CD4-positive, alpha-beta T cell treated with Interleukin-6 at 100 ng/mL for 8 hours (primary cell): ENCODE measurements around the gene CMSS1.
"Not testable (repeated sequence)": the region's sequence is repeated elsewhere in the genome, so short reads cannot be mapped to it uniquely, and the experiment has no call there.

ENCODE experiments used
- DNase-seq: peaks from one replicate; pipeline ENCODE4 v3.0.0-alpha.2; 2020; ENCODE audit warnings: mixed read lengths, low spot score

Gene CMSS1

GRCh38 chr3:100083209-100083608 is 265.5 kb downstream of the CMSS1 start:
- no peak for DNase-seq

DNA sequence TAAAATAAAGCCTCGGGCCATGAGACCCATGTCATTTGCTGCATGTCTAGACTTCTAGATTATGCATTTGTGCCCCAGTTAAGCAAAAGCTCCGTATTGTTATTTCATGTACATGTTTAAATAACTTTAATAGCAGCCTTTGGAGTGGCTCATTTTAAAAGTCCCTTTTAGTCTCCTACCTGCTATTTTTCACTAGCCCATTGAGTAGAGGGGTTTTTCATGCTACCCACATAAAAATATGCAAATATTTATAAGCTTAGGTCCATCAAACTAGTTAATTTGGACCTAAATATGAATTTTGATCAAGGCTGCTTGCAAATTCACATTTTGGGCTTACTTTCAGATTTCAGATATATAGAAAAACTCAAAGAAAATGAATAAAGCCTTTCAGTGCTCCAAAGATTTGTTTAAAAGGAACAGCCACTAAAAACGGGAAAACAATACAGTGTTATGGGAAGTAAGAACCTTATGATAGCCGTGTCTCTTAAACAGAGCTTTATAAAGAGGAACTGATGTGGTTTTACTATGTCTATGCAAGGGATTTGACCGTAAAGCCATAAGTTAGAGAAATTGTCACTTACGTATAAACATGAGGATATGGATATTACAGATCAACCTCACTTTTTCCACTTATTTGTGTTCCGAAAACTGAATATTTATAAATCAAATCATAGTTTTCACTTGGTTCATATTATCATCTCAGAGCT is 266.6 kb downstream of the CMSS1 start:
- DNase-seq: no peak

DNA sequence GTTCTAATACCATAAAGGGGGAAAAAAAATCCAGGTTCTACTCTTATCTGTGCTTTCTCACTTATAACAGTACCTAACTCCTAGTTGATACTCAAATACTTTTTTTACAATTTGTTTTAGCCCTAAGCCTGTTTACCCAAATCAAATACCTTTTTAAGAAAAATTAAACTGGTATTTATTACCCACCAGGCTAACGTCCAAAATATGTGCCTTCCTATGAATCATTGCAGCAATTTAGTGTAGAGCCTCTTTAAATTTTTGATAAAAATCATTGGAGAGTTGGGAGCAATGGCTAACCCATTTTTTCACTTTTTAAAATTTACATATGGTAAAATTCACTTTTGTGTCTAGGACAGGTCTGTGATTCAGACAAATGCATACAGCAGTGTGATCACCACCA is 268.7 kb downstream of the CMSS1 start:
- DNase-seq: no peak

DNA sequence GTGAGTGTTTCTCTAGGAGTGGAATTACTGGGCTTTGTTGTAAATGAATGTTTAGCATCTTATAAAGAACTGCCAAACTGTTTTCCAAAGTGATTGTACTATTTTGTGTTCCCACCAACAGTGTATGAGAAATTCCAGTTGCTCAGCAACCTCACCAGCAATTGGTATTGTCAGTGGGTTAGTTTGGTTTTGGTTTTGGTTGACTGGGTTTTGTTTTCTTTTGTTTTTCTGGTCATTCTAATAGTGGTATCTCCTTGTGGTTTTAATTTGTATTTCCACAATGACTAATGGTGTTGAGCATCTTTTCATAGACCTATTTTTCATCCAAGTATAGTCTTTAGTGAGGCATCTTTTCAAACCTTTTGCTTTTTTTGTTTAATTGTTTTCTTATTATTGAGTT is 269.5 kb downstream of the CMSS1 start:
- no peak for DNase-seq

DNA sequence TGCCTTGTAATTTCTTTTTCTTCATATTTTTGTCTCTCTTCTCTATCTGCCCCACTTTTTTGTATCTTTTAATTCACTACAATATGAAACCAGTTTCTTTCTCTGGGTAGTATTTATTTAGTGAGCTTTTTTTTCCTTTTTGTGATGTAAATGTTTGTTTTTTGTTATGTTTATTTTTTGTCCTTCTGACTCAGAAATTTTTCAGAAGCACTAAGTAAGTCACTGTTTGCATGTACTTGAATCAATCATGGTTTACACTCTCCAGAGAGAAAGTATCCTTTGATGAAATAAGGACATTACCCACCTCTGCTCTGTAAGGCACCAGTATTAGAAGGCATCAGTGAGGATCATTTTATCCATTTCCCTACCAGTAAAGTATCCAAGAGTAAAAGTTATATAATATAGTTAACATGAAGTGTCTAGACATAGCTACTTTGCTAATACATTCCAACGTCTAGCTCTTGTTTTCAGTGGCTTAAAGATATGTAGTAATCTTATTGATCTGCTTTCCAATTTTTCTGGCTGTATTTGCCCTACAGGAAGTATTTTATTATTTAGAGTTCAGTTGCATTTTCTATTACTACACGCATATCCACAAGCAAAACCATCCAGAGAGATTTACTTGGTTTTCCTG is 271.2 kb downstream of the CMSS1 start:
- no peak for DNase-seq

- DNase-seq: no peak
Measured at GRCh38 chr3:100089812-100090668, 272.4 kb downstream of the CMSS1 start.

DNA sequence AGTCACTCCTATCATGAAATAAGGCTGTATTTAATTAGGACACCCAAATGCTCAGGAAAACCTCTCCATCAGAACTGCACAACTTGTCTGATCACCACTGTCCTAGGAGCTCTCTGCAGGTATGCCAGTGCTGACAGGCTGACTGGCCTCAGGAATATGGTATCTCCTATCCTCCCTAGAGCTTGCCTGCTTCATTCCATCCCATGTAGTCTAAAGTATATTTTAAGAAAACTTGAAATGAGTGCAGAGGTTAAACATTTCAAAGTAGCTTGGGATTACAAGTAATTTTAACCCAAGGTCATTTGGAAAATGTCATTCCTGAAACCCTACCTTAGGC is 273.0 kb downstream of the CMSS1 start:
- no peak for DNase-seq

- no peak for DNase-seq
Measured at GRCh38 chr3:100093831-100094230, 276.2 kb downstream of the CMSS1 start.

DNA sequence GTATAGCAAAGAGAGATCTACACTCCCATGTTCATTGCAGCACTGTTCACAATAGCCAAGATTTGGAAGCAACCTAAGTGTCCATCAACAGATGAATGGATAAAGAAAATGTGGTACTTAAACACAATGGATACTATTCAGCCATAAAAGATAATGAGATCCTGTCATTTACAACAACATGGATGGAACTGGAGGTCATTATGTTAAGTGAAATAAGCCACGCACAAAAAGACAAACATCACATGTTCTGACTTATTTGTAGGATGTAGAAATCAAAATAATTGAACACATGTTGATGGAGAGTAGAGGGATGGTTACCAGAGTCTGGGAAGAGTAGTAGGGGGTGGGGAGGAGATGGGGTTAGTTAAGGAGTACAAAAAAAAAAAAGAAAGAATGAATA is 278.6 kb downstream of the CMSS1 start:
- DNase-seq: not testable (repeated sequence)

- no peak for DNase-seq
Measured at GRCh38 chr3:100096866-100097265, 279.2 kb downstream of the CMSS1 start.

GRCh38 chr3:100097919-100098783 is 280.5 kb downstream of the CMSS1 start:
- DNase-seq: no peak

DNA sequence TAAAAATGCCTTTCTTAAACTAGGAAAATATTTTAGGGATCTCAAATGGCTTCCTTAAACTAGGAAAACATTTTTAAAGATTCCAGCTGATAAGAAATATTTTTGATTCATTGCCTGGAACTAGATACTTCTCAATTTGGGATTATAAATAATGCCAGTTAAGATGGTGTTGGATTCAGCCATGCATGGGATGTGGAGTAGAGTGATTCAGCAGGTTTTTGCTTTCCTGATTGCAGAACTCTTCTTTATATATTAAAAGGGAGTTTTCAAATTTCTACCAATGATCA is 281.1 kb downstream of the CMSS1 start:
- DNase-seq: no peak

DNA sequence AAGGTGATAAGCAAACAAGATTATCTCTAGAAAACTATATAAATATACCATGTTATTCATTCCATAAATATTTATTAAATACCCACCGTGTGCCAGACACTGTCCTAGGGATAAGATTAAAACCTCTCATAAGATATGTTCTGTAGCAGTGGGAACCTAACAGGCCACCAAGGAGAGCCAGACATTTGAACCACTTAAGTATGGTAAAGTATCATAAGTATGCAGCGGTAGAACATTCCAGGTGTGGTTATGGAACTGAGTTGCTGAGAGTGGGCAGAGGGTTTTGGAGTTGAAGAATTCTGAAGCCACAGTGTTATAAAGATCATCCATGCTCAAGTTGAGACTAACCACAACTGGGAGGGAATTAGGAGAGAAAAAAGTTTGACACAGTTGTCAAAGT is 282.0 kb downstream of the CMSS1 start:
- DNase-seq: no peak

- DNase-seq: no peak
Measured at GRCh38 chr3:100100425-100100824, 282.8 kb downstream of the CMSS1 start.

DNA sequence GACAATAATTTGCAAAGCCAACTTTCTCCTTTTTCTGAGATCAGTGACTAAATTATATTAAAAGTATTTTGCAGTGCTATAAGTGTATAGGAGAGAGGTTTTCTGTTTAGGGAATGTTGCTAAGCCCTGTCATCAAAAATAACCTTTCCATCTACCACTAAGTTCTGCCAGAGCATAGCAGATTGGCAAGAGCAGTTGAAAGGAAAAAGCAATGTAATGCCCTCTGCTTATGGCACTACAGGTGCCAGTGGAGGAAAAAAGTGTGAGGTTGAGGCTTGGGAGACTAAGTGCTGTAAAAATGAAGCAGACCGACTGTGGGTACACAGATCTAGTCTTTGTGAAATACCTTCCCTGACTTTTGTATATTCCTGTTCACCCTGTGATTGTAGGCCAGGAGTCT is 285.1 kb downstream of the CMSS1 start:
- DNase-seq: no peak

DNA sequence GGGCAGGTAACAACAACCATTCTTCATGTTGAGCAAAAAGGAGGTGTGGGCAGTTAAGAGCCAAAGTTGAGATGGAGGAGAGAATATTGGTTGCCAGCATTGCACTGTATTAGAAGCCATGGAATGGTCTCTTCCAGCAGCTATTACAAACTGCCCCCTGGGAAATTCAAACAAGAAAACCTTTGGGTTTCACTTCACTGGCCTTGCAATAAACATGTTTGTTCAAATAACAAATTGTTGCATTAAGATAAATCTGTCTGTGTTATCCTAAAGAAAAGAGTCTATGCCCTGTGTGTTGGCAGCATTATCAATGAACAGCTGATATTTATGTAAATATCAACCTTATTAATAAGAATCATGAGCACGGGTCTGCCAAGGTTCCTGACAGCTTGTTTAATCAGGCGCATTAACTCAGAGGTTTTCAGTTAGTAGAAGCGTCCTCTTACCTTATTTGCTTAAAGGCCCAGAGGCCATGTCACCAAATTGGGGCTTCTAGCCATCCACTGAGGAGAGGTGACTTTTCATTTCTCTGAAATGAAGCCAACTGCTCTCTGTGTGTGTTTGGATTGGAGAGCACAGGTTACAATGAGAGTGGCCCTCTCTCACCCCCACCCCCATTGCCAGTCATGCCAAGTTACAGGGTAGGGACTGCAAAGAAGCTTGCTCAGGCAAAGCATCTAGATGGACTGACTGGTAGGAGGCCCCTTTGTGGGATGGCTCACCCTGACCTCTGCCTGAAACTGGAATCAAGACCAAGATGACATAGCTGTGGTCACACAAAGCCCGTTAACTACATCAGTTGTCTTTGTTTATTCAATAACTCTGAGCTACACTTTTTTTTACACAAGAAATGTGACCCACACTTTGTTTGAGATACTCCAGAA is 286.1 kb downstream of the CMSS1 start:
- DNase-seq: no peak

GRCh38 chr3:100104442-100104798 is 286.8 kb downstream of the CMSS1 start:
- DNase-seq: no peak

GRCh38 chr3:100104817-100105413 is 287.3 kb downstream of the CMSS1 start:
- no peak for DNase-seq

DNA sequence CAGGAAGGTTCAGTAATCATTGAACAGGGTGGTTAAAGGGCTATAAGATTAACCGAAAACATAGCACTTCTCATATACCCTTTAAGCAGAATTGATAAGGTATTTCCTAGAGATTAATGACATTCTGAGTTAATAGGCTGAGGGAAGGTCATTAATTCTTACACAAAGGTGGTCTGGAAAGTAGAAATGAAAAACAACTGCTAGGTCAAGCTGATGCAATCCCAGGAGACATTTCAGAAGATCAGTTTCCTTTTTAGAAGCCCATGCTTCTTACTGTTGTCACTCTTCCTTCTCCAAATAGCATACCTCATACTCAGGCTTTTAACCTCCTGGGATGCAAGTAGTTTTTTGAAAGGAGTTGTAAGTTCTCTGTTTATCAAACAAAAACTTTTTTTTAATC is 287.8 kb downstream of the CMSS1 start:
- DNase-seq: no peak

- no peak for DNase-seq
Measured at GRCh38 chr3:100106094-100106493, 288.4 kb downstream of the CMSS1 start.

DNA sequence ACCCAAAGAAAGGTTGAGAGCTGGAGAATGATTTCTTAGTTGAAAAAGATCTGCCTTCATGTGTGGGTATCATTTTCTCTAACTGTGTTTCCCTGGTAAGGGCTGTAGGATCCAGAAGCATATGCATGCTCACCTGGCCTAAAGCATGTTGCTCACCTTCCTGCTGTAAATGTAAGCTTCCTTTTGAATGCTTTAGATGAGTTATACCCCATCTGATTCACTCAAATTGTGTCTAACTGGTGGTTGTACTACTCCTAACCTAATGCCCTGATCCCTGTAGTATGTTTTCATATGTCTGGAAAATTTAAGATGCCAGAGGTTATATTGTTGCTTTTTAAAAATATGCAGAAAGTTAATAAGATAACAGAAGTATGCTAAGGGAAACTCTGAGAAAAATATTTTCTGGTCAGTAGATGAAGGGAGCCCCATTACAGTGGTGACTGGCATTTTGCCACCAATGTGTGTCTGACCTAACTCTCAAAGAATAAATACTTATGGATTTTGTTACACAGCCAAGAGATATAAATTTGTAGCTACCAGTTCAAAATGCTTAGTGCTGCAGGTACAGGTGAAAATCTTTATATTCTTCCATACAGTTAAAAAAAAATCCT is 289.0 kb downstream of the CMSS1 start:
- no peak for DNase-seq
